Breast epithelium (tissue), 3 donors: ENCODE measurements around the gene ACP5.

Experiments used
- CTCF ChIP-seq, 3 donors: fragments of 450-650 bp; IDR thresholded peaks; one replicate each; pipeline ENCODE4 v1.5.1; 2016 to 2017; ENCODE audit warnings: antibody characterized with exemption in 3 of 3, mild to moderate bottlenecking in 3 of 3, moderate library complexity in 3 of 3
- POLR2AphosphoS5 ChIP-seq, 3 donors: sonication (generic); formaldehyde crosslinking; IDR thresholded peaks; one replicate each; pipeline ENCODE4 v1.6.1; 2017; ENCODE audit warnings: antibody characterized with exemption in 3 of 3

DNA sequence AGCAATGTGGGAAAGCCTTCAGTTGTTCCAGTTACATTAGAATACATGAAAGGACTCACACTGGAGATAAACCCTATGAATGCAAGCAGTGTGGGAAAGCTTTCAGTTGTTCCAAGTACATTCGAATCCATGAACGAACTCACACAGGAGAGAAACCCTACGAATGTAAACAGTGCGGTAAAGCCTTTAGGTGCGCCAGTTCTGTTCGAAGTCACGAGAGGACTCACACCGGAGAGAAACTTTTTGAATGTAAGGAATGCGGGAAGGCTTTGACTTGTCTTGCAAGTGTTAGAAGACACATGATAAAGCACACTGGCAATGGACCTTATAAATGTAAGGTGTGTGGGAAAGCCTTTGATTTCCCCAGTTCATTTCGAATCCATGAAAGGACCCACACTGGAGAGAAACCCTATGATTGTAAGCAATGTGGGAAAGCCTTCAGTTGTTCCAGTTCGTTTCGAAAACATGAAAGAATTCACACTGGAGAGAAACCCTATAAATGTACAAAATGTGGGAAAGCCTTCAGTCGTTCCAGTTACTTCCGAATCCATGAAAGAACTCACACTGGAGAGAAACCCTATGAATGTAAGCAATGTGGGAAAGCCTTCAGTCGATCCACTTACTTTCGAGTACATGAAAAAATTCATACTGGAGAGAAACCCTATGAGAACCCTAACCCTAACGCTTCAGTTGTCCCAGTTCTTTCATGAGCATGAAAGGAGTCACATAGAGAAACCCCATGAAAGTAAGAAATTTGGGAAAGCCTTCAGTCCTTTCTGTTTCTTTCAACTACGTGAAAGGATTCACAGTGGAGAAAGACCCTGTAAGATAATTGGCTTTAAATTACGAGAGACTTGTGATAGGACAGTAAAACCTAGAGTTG is 40.0 kb upstream of the ACP5 start:
- no peak for TF ChIP-seq CTCF (IDR thresholded peaks at IDR 0.05)
- no peak for TF ChIP-seq POLR2AphosphoS5 (IDR thresholded peaks at IDR 0.05)
